Measurements from ENCODE around the gene DNAJC5. TPM values are rescaled to one million over a fixed set of nuclear protein-coding genes. Genes with fewer than 3 reads are reported as not detected.

The DNAJC5 gene
- total RNA-seq, 6 donors from 2014 or later, result 44.6 to 66.0 (median 60.7) TPM

- peak overlapping the region in 3 of 4 donors; percentile 89 to 96 (median 92) for H3K4me3 ChIP-seq
Measured at GRCh38 chr20:63980317-63980805, 85.4 kb downstream of the DNAJC5 start.

GRCh38 chr20:63980806-63981728 is 86.1 kb downstream of the DNAJC5 start, which contains the start of gene PRPF6:
PRPF6 (plus strand) TSS chr20:63981132; CDS start chr20:63981246, 114 bp downstream.
- 1 to 2% methylated on average over 32 to 53 of the region's 75 CpGs for WGBS, 2 donors
- peaks cover 30 to 46% (median 40%) of the 10 kb centered on the region in 4 donors for H3K4me1 ChIP-seq
- peaks cover 11 to 32% (median 23%) of the 10 kb centered on the region in 4 donors for H3K36me3 ChIP-seq
- no peaks in the 10 kb centered on the region for H3K9me3 ChIP-seq
- no peaks in the 10 kb centered on the region for H3K27me3 ChIP-seq
- peak within 1 kb of the TSS; percentile 89 to 97 (median 94) for H3K4me3 ChIP-seq
- ATAC-seq (ENCODE audit: low FRiP score in 2 of 2) (peak; percentile 95 to 96), DNase-seq (peak; percentile 95 to 98)
- peak within 1 kb of the TSS; percentile 84 to 90 (median 86) for H3K27ac ChIP-seq
- TF ChIP-seq POLR2AphosphoS5 (IDR thresholded peaks at IDR 0.05), result peak; percentile 89 to 95
- peak; percentile 62 to 94 (median 86) for TF ChIP-seq CTCF (IDR thresholded peaks at IDR 0.05)
- peak in 3 of 4 donors; percentile 44 to 85 (median 67) for TF ChIP-seq POLR2A (IDR thresholded peaks at IDR 0.05)
- TF ChIP-seq EP300 (IDR thresholded peaks at IDR 0.05), result peak in 1 of 4 donors; percentile 39

More at GRCh38 chr20:63980317-63980805, 85.4 kb downstream of the DNAJC5 start:
- ATAC-seq (ENCODE audit: low FRiP score in 2 of 2), result peak; percentile 11 to 38
- DNase-seq, result no peak
- 59 to 68% methylated on average over 11 to 15 of the region's 15 CpGs for WGBS, 2 donors
- no peaks in the 10 kb centered on the region for H3K9me3 ChIP-seq
- H3K36me3 ChIP-seq, result peaks cover 10 to 25% (median 16%) of the 10 kb centered on the region in 4 donors
- no peaks in the 10 kb centered on the region for H3K27me3 ChIP-seq
- H3K27ac ChIP-seq, result peak overlapping the region; percentile 84 to 90 (median 86)
- peaks cover 30 to 46% (median 40%) of the 10 kb centered on the region in 4 donors for H3K4me1 ChIP-seq
- TF ChIP-seq EP300 (IDR thresholded peaks at IDR 0.05), result no peak
- TF ChIP-seq POLR2A (IDR thresholded peaks at IDR 0.05), result no peak
- no peak for TF ChIP-seq POLR2AphosphoS5 (IDR thresholded peaks at IDR 0.05)
- no peak for TF ChIP-seq CTCF (IDR thresholded peaks at IDR 0.05)

GRCh38 chr20:63982937-63983336 is 88.0 kb downstream of the DNAJC5 start:
- DNase-seq, result no peak
- Histone ChIP-seq H3K27me3 (no peaks in the 10 kb centered on the region), H3K4me3 (no peak overlapping the region), H3K9me3 (no peaks in the 10 kb centered on the region), H3K4me1 (peaks cover 29 to 45% (median 39%) of the 10 kb centered on the region in 4 donors), H3K27ac (no peak overlapping the region), H3K36me3 (peaks cover 11 to 51% (median 39%) of the 10 kb centered on the region in 4 donors)
- no peak for ATAC-seq (ENCODE audit: low FRiP score in 2 of 2)
- WGBS, 2 donors, result 87 to 89% methylated on average over 14 of the region's 14 CpGs
- no peak for TF ChIP-seq POLR2AphosphoS5 (IDR thresholded peaks at IDR 0.05)
- no peak for TF ChIP-seq EP300 (IDR thresholded peaks at IDR 0.05)
- no peak for TF ChIP-seq POLR2A (IDR thresholded peaks at IDR 0.05)
- no peak for TF ChIP-seq CTCF (IDR thresholded peaks at IDR 0.05)

Small RNA genes within 50 kb of the gene (small RNA-seq; reads per million reads assigned to genes)
- gene MIR647 (0 reads per million in 4 donors), gene MIR941-2 (0 reads per million in 4 donors), gene MIR941-4 (0 reads per million in 4 donors), gene MIR941-5 (0 reads per million in 4 donors), gene RNU1-134P (0 reads per million in 4 donors)

Other genes starting within 250 kb of the DNAJC5 start
- gene STMN3, start 241.7 kb upstream of the DNAJC5 start, total RNA-seq, result 10 to 100 TPM in 3 of 6 donors, 1 to 10 TPM in 3; 2.1 to 16.5 (median 9.1) TPM
- gene RTEL1, start 236.8 kb upstream of the DNAJC5 start, total RNA-seq, result 10 to 100 TPM in 5 of 6 donors, 1 to 10 TPM in 1; 8.6 to 73.3 (median 32.5) TPM
- 10 to 100 TPM; 13.8 to 34.8 (median 16.9) TPM for gene TNFRSF6B, start 198.5 kb upstream of the DNAJC5 start, total RNA-seq
- gene ARFRP1, start 187.2 kb upstream of the DNAJC5 start, total RNA-seq, result 10 to 100 TPM; 26.8 to 56.4 (median 46.3) TPM
- 10 to 100 TPM; 24.8 to 70.2 (median 36.8) TPM for gene ZGPAT, start 187.1 kb upstream of the DNAJC5 start, total RNA-seq
- gene LIME1, start 158.5 kb upstream of the DNAJC5 start, total RNA-seq, result 10 to 100 TPM; 12.4 to 51.3 (median 15.3) TPM
- gene SLC2A4RG, start 155.3 kb upstream of the DNAJC5 start, total RNA-seq, result 100 to 1,000 TPM in 1 of 6 donors, 10 to 100 TPM in 5; 28.8 to 106 (median 71.9) TPM
- gene ZBTB46, start 63.9 kb upstream of the DNAJC5 start, total RNA-seq, result 10 to 100 TPM in 4 of 6 donors, 1 to 10 TPM in 2; 7.6 to 25.3 (median 11.6) TPM
- gene ABHD16B, start 33.6 kb upstream of the DNAJC5 start, total RNA-seq, result under 1 TPM in 1 of 6 donors, not detected in 5; 0.23 TPM
- 100 to 1,000 TPM in 1 of 6 donors, 10 to 100 TPM in 5; 64.2 to 103 (median 79.4) TPM for gene TPD52L2, start 29.9 kb upstream of the DNAJC5 start, total RNA-seq
- gene UCKL1, start 61.3 kb downstream of the DNAJC5 start, total RNA-seq, result 100 to 1,000 TPM in 1 of 6 donors, 10 to 100 TPM in 5; 23.0 to 103 (median 37.3) TPM
- gene ZNF512B, start 74.8 kb downstream of the DNAJC5 start, total RNA-seq, result 10 to 100 TPM; 10.8 to 22.0 (median 16.3) TPM
- 1 to 10 TPM; 2.6 to 7.2 (median 4.7) TPM for gene SAMD10, start 84.5 kb downstream of the DNAJC5 start, total RNA-seq
- 100 to 1,000 TPM in 1 of 6 donors, 10 to 100 TPM in 5; 60.5 to 113 (median 68.0) TPM for gene PRPF6, start 86.0 kb downstream of the DNAJC5 start, total RNA-seq
- 1 to 10 TPM in 4 of 6 donors, under 1 TPM in 2; 0.44 to 2.3 (median 1.7) TPM for gene C20orf204, start 141.1 kb downstream of the DNAJC5 start, total RNA-seq
- gene SOX18, start 154.5 kb downstream of the DNAJC5 start, total RNA-seq, result 100 to 1,000 TPM in 1 of 6 donors, 10 to 100 TPM in 4, 1 to 10 TPM in 1; 6.3 to 138 (median 37.7) TPM
- gene TCEA2, start 168.1 kb downstream of the DNAJC5 start, total RNA-seq, result 10 to 100 TPM; 21.7 to 56.0 (median 28.4) TPM
- 10 to 100 TPM; 21.5 to 70.8 (median 55.6) TPM for gene RGS19, start 184.4 kb downstream of the DNAJC5 start, total RNA-seq
- 1 to 10 TPM; 1.7 to 3.1 (median 2.6) TPM for gene OPRL1, start 185.0 kb downstream of the DNAJC5 start, total RNA-seq
- 1 to 10 TPM in 4 of 6 donors, not detected in 2; 1.3 to 7.8 (median 4.9) TPM for gene LKAAEAR1, start 189.3 kb downstream of the DNAJC5 start, total RNA-seq
- gene NPBWR2, start 212.4 kb downstream of the DNAJC5 start, total RNA-seq, result not detected

All from upper lobe of left lung (tissue), 6 donors.